Stimulated activated effector memory CD8-positive, alpha-beta T cell treated with anti-CD3 and anti-CD28 coated beads, Interleukin-12 subunit alpha, Interleukin-12 subunit beta, amount 100 ng/mL, for 72 hours (primary cell): ENCODE measurements around the gene PHACTR4.
"Not testable (repeated sequence)": the region's sequence is repeated elsewhere in the genome, so short reads cannot be mapped to it uniquely, and the experiment has no call there.

Experiments
- ATAC-seq: fragments of 150-1000 bp; cut with Tn5 transposase; 2 replicates; pipeline ENCODE4 v1.10.0; 2021
- DNase-seq, 2 donors: peaks; one replicate each; pipeline ENCODE4 v3.0.0; 2021 to 2022; ENCODE audit warnings: low spot score in 2 of 2
- H3K27ac Mint-ChIP-seq: one replicate; pipeline ENCODE4 v1.8.0; 2022; ENCODE audit warnings: mild to moderate bottlenecking, mixed read lengths
- H3K36me3 Mint-ChIP-seq: one replicate; pipeline ENCODE4 v1.8.0; 2022; ENCODE audit warnings: mild to moderate bottlenecking, mixed read lengths
- H3K4me1 Mint-ChIP-seq: one replicate; pipeline ENCODE4 v1.8.0; 2022; ENCODE audit warnings: mixed read lengths
- H3K4me3 Mint-ChIP-seq: one replicate; pipeline ENCODE4 v1.8.0; 2022; ENCODE audit warnings: mild to moderate bottlenecking, mixed read lengths
- H3K9me3 Mint-ChIP-seq: one replicate; pipeline ENCODE4 v1.8.0; 2022; ENCODE audit warnings: mixed read lengths

PHACTR4 gene

GRCh38 chr1:28369371-28370238 lies at the start of gene PHACTR4:
Gene PHACTR4 (plus strand): TSS chr1:28369740. CDS start chr1:28407448, 37,708 bp downstream.
- H3K4me3 Mint-ChIP-seq, result peak within 1 kb of the TSS; percentile 94

GRCh38 chr1:28322194-28322593 lies 47.3 kb upstream of the PHACTR4 start:
- no peak for DNase-seq
- Mint-ChIP-seq H3K27ac (no peak overlapping the region), H3K4me1 (no peaks in the 10 kb centered on the region), H3K4me3 (no peak overlapping the region), H3K36me3 (no peaks in the 10 kb centered on the region), H3K9me3 (no peaks in the 10 kb centered on the region)
- ATAC-seq, result no peak

More at GRCh38 chr1:28369371-28370238, at the start of gene PHACTR4:
- peak; percentile 68 to 92 for DNase-seq
- Mint-ChIP-seq H3K4me1 (peaks cover 23% of the 10 kb centered on the region), H3K9me3 (no peaks in the 10 kb centered on the region), H3K36me3 (no peaks in the 10 kb centered on the region), H3K27ac (peak within 1 kb of the TSS; percentile 94)
- peak; percentile 95 for ATAC-seq

GRCh38 chr1:28323720-28324119 lies 45.8 kb upstream of the PHACTR4 start:
- peaks cover 4% of the 10 kb centered on the region for H3K36me3 Mint-ChIP-seq
- no peak overlapping the region for H3K27ac Mint-ChIP-seq
- peaks cover 13% of the 10 kb centered on the region for H3K4me1 Mint-ChIP-seq
- ATAC-seq (no peak), DNase-seq (no peak)
- no peaks in the 10 kb centered on the region for H3K9me3 Mint-ChIP-seq
- no peak overlapping the region for H3K4me3 Mint-ChIP-seq

- no peak for ATAC-seq
Observed at GRCh38 chr1:28326515-28326914, 43.0 kb upstream of the PHACTR4 start.

GRCh38 chr1:28326984-28327383 lies 42.6 kb upstream of the PHACTR4 start:
- Mint-ChIP-seq H3K36me3 (peaks cover 32% of the 10 kb centered on the region), H3K4me1 (peaks cover 21% of the 10 kb centered on the region), H3K4me3 (peak overlapping the region; percentile 94), H3K27ac (no peak overlapping the region), H3K9me3 (no peaks in the 10 kb centered on the region)
- DNase-seq (no peak), ATAC-seq (peak; percentile 58)

More at GRCh38 chr1:28326515-28326914, 43.0 kb upstream of the PHACTR4 start:
- Mint-ChIP-seq H3K36me3 (peaks cover 27% of the 10 kb centered on the region), H3K9me3 (no peaks in the 10 kb centered on the region), H3K4me1 (peaks cover 21% of the 10 kb centered on the region), H3K4me3 (no peak overlapping the region), H3K27ac (no peak overlapping the region)
- DNase-seq, result no peak

GRCh38 chr1:28327431-28327830 lies 42.1 kb upstream of the PHACTR4 start:
- Mint-ChIP-seq H3K36me3 (peaks cover 36% of the 10 kb centered on the region), H3K27ac (peak overlapping the region; percentile 99), H3K4me1 (peaks cover 24% of the 10 kb centered on the region), H3K4me3 (peak overlapping the region; percentile 94)
- DNase-seq, H3K9me3 Mint-ChIP-seq, ATAC-seq: not testable (repeated sequence)

- peaks cover 44% of the 10 kb centered on the region for H3K36me3 Mint-ChIP-seq
- ATAC-seq, result no peak
- DNase-seq, result no peak
- H3K4me1 Mint-ChIP-seq, result peaks cover 30% of the 10 kb centered on the region
- H3K27ac Mint-ChIP-seq, result peak overlapping the region; percentile 99
- H3K9me3 Mint-ChIP-seq, result no peaks in the 10 kb centered on the region
- peak overlapping the region; percentile 94 for H3K4me3 Mint-ChIP-seq
Observed at GRCh38 chr1:28328228-28328648, 41.3 kb upstream of the PHACTR4 start.

GRCh38 chr1:28329395-28330153 lies 40.0 kb upstream of the PHACTR4 start:
- ATAC-seq (peak; percentile 25), DNase-seq (peak; percentile 29 to 78)
- H3K9me3 Mint-ChIP-seq, result no peaks in the 10 kb centered on the region
- H3K4me3 Mint-ChIP-seq, result peak overlapping the region; percentile 94
- H3K27ac Mint-ChIP-seq, result peak overlapping the region; percentile 99
- H3K36me3 Mint-ChIP-seq, result peaks cover 58% of the 10 kb centered on the region
- peaks cover 30% of the 10 kb centered on the region for H3K4me1 Mint-ChIP-seq

- DNase-seq, result no peak
- Mint-ChIP-seq H3K27ac (no peak overlapping the region), H3K36me3 (peaks cover 39% of the 10 kb centered on the region), H3K9me3 (no peaks in the 10 kb centered on the region), H3K4me3 (no peak overlapping the region), H3K4me1 (no peaks in the 10 kb centered on the region)
- no peak for ATAC-seq
Observed at GRCh38 chr1:28338897-28339296, 30.6 kb upstream of the PHACTR4 start.

GRCh38 chr1:28339551-28339950 lies 30.0 kb upstream of the PHACTR4 start:
- no peak overlapping the region for H3K27ac Mint-ChIP-seq
- DNase-seq, result no peak
- H3K4me1 Mint-ChIP-seq, result no peaks in the 10 kb centered on the region
- ATAC-seq, result no peak
- H3K36me3 Mint-ChIP-seq, result peaks cover 32% of the 10 kb centered on the region
- no peak overlapping the region for H3K4me3 Mint-ChIP-seq
- no peaks in the 10 kb centered on the region for H3K9me3 Mint-ChIP-seq

GRCh38 chr1:28340221-28340974 lies 29.1 kb upstream of the PHACTR4 start:
- H3K4me3 Mint-ChIP-seq, result no peak overlapping the region
- DNase-seq (no peak), ATAC-seq (peak; percentile 44)
- no peaks in the 10 kb centered on the region for H3K4me1 Mint-ChIP-seq
- H3K9me3 Mint-ChIP-seq, result no peaks in the 10 kb centered on the region
- peak overlapping the region; percentile 64 for H3K27ac Mint-ChIP-seq
- peaks cover 24% of the 10 kb centered on the region for H3K36me3 Mint-ChIP-seq

- Mint-ChIP-seq H3K4me3 (no peak overlapping the region), H3K4me1 (no peaks in the 10 kb centered on the region), H3K27ac (peak overlapping the region; percentile 64), H3K9me3 (no peaks in the 10 kb centered on the region), H3K36me3 (peaks cover 12% of the 10 kb centered on the region)
- DNase-seq (no peak), ATAC-seq (no peak)
Observed at GRCh38 chr1:28341591-28341990, 27.9 kb upstream of the PHACTR4 start.

GRCh38 chr1:28343405-28343804 lies 26.1 kb upstream of the PHACTR4 start:
- no peaks in the 10 kb centered on the region for H3K36me3 Mint-ChIP-seq
- no peak overlapping the region for H3K4me3 Mint-ChIP-seq
- ATAC-seq (no peak), DNase-seq (no peak)
- no peaks in the 10 kb centered on the region for H3K4me1 Mint-ChIP-seq
- H3K9me3 Mint-ChIP-seq, result no peaks in the 10 kb centered on the region
- no peak overlapping the region for H3K27ac Mint-ChIP-seq

- H3K36me3 Mint-ChIP-seq, DNase-seq, H3K9me3 Mint-ChIP-seq, H3K4me1 Mint-ChIP-seq, H3K4me3 Mint-ChIP-seq, ATAC-seq, H3K27ac Mint-ChIP-seq: not testable (repeated sequence)
Observed at GRCh38 chr1:28353248-28353810, 16.2 kb upstream of the PHACTR4 start.

GRCh38 chr1:28354121-28354520 lies 15.4 kb upstream of the PHACTR4 start:
- Mint-ChIP-seq H3K9me3 (no peaks in the 10 kb centered on the region), H3K27ac (no peak overlapping the region), H3K36me3 (peaks cover 5% of the 10 kb centered on the region), H3K4me3 (no peak overlapping the region), H3K4me1 (no peaks in the 10 kb centered on the region)
- no peak for DNase-seq
- ATAC-seq, result no peak
